Measurements from ENCODE around the gene UBE2J2.
"Not testable (repeated sequence)": the region's sequence is repeated elsewhere in the genome, so short reads cannot be mapped to it uniquely, and the experiment has no call there.

The UBE2J2 gene

GRCh38 chr1:1253972-1254666, 19.5 kb downstream of the UBE2J2 start:
- DNase-seq = no peak

GRCh38 chr1:1253314-1253713, 20.3 kb downstream of the UBE2J2 start:
- DNase-seq = no peak

- DNase-seq = no peak
Measured at GRCh38 chr1:1250786-1251284, 22.8 kb downstream of the UBE2J2 start.

GRCh38 chr1:1248009-1248913, 25.4 kb downstream of the UBE2J2 start:
- DNase-seq = not testable (repeated sequence)

GRCh38 chr1:1247341-1247913, 26.2 kb downstream of the UBE2J2 start:
- DNase-seq = no peak

GRCh38 chr1:1246577-1247340, 26.9 kb downstream of the UBE2J2 start, which contains the start of gene C1QTNF12:
Gene C1QTNF12 (minus strand): TSS chr1:1246722. CDS start chr1:1246690, 32 bp downstream.
- no peak for DNase-seq

- DNase-seq = no peak
Measured at GRCh38 chr1:1245817-1246576, 27.7 kb downstream of the UBE2J2 start.

- no peak for DNase-seq
Measured at GRCh38 chr1:1245178-1245816, 28.4 kb downstream of the UBE2J2 start.

GRCh38 chr1:1244192-1244811, 29.4 kb downstream of the UBE2J2 start:
- DNase-seq = no peak

GRCh38 chr1:1243807-1244191, 29.9 kb downstream of the UBE2J2 start:
- DNase-seq = no peak

- DNase-seq = no peak
Measured at GRCh38 chr1:1243266-1243660, 30.4 kb downstream of the UBE2J2 start.

GRCh38 chr1:1242461-1243265, 31.0 kb downstream of the UBE2J2 start:
- no peak for DNase-seq

GRCh38 chr1:1241588-1242219, 31.9 kb downstream of the UBE2J2 start:
- no peak for DNase-seq

GRCh38 chr1:1240822-1241587, 32.6 kb downstream of the UBE2J2 start:
- no peak for DNase-seq

GRCh38 chr1:1240348-1240732, 33.3 kb downstream of the UBE2J2 start:
- DNase-seq = no peak

- no peak for DNase-seq
Measured at GRCh38 chr1:1239614-1240347, 33.9 kb downstream of the UBE2J2 start.

- no peak for DNase-seq
Measured at GRCh38 chr1:1239227-1239613, 34.4 kb downstream of the UBE2J2 start.

GRCh38 chr1:1238702-1239178, 34.9 kb downstream of the UBE2J2 start:
- DNase-seq = no peak

Measured in fibroblast of upper back skin (primary cell).